PC-3 (cell line): ENCODE results near the gene DLGAP4. TPM values are rescaled to one million over a fixed set of nuclear protein-coding genes. Genes with fewer than 3 reads are reported as not detected.

Source experiments
- ATAC-seq: fragments of 200-7000 bp; cut with Tn5 transposase; 2 replicates; pipeline ENCODE4 v1.9.1; 2020; ENCODE audit warnings: mild to moderate bottlenecking, moderate library complexity
- BruUV-seq: library from RNA; stranded (reverse); fragments of 400-500 nt; replicated peaks from 2 replicates; lab custom pipeline; 2021; lab: Mats Ljungman, UMichigan
- CTCF ChIA-PET: fragments of 300-600 bp; sonication (Branson Sonifier 250); formaldehyde crosslinking; loops from one replicate; lab custom pipeline; 2022; ENCODE audit warnings: antibody characterized with exemption; lab: Charles Lee
- POLR2A ChIA-PET: fragments of 300-600 bp; sonication (Branson Sonifier 250); formaldehyde crosslinking; loops from one replicate; lab custom pipeline; 2022; ENCODE audit warnings: antibody characterized with exemption; ENCODE audit not compliant: unreplicated experiment; lab: Charles Lee
- DNase-seq: peaks from one replicate; pipeline ENCODE4 v3.0.0-alpha.2; 2015
- H2AFZ ChIP-seq: fragments of 300-600 bp; sonication (generic); 2 replicates; pipeline ENCODE4 v1.6.0; 2016; ENCODE audit warnings: antibody characterized with exemption, low read length
- H3F3A ChIP-seq: fragments of 300-600 bp; sonication (generic); one replicate; pipeline ENCODE4 v1.6.0; 2017; ENCODE audit warnings: antibody characterized with exemption, low read length, control low read depth, mild to moderate bottlenecking; ENCODE audit not compliant: unreplicated experiment
- H3K27ac ChIP-seq: fragments of 300-600 bp; sonication (generic); 2 replicates; pipeline ENCODE4 v1.5.1; 2016; ENCODE audit warnings: mild to moderate bottlenecking, low read length
- H3K27me3 ChIP-seq: fragments of 300-600 bp; sonication (generic); 2 replicates; pipeline ENCODE4 v1.6.1; 2016; ENCODE audit warnings: low read length, mixed read lengths
- H3K36me3 ChIP-seq: fragments of 300-600 bp; sonication (generic); 2 replicates; pipeline ENCODE4 v1.6.1; 2016; ENCODE audit warnings: low read depth, mixed run types, low read length, mixed read lengths
- H3K4me1 ChIP-seq: fragments of 300-600 bp; sonication (generic); 2 replicates; pipeline ENCODE4 v1.5.1; 2016; ENCODE audit warnings: low read length; ENCODE audit not compliant: insufficient read depth
- H3K4me2 ChIP-seq: fragments of 300-600 bp; sonication (generic); 2 replicates; pipeline ENCODE4 v1.6.0; 2016; ENCODE audit warnings: low read length
- H3K4me3 ChIP-seq: fragments of 300-600 bp; sonication (generic); 2 replicates; pipeline ENCODE4 v1.5.1; 2016; ENCODE audit warnings: mild to moderate bottlenecking, low read length, mixed read lengths
- H3K79me2 ChIP-seq: fragments of 300-600 bp; sonication (generic); 2 replicates; pipeline ENCODE4 v1.6.1; 2017; ENCODE audit warnings: low read length, mixed read lengths
- H3K9ac ChIP-seq: fragments of 300-600 bp; sonication (generic); 2 replicates; pipeline ENCODE4 v1.6.0; 2016; ENCODE audit warnings: mild to moderate bottlenecking, low read length
- H3K9me2 ChIP-seq: fragments of 300-600 bp; sonication (generic); replicated peaks from 2 replicates; pipeline ENCODE4 v1.6.1; 2016; ENCODE audit warnings: mixed run types, low read length, mixed read lengths
- H3K9me3 ChIP-seq: fragments of 300-600 bp; sonication (generic); 2 replicates; pipeline ENCODE4 v1.6.1; 2016; ENCODE audit warnings: low read length, mixed read lengths
- H4K20me1 ChIP-seq: fragments of 300-600 bp; sonication (generic); 2 replicates; pipeline ENCODE4 v1.6.1; 2016; ENCODE audit warnings: low read length, mixed read lengths
- EZH2 ChIP-seq: fragments of 300-600 bp; sonication (generic); IDR thresholded peaks from one replicate; pipeline ENCODE4 v1.6.1; 2017; ENCODE audit warnings: antibody characterized with exemption, mild to moderate bottlenecking, low read length; ENCODE audit not compliant: unreplicated experiment
- EZH2phosphoT487 ChIP-seq: fragments of 300-600 bp; sonication (generic); IDR thresholded peaks from 2 replicates; pipeline ENCODE4 v1.6.1; 2018; ENCODE audit warnings: mild to moderate bottlenecking, antibody characterized with exemption, low read length, borderline replicate concordance
- intact Hi-C: fragments of 100-400 bp; cut with micrococcal nuclease; formaldehyde crosslinking; loops from 2 replicates; pipeline ENCODE4 v1.9.0; 2023
- total RNA-seq: library from RNA; depleted of rRNA; stranded (reverse); fragments of >200 nt; gene quantifications from 2 replicates; pipeline ENCODE4 v1.2.3, GENCODE V29; 2014
- TF ChIP-seq, protein P1 (sequence below): fragments of 300-600 bp; sonication (generic); conservative IDR thresholded peaks from 2 replicates; pipeline ENCODE4 v1.5.1; 2017; ENCODE audit warnings: antibody characterized with exemption, low read depth, mild to moderate bottlenecking, low read length

DLGAP4 gene
- total RNA-seq, 1 experiment from 2014 or later: 21.0 TPM

DNA sequence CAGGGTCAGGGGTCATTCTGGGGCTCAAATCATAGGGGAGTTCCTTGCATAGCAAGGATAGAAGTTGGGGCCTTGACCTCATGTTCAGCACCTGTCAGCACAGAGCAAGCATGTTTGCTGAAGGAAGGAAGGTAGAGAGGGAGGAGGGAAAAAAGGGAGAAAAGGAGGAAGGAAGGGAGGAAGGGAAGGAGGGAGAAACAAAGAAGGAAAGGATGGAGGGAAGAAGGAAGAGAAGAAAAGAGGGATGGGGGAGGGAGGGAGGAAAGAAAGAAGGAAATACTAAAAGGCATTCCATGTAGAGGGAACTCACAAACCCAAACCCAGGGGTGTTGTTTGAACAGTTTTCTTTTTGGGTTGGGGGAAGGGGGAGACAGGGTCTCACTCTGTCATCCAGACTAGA is 80.1 kb downstream of the DLGAP4 start:
- POLR2A ChIA-PET: no interaction called here
- Histone ChIP-seq H2AFZ (no peak overlapping the region), H4K20me1 (no peaks in the 10 kb centered on the region), H3K9me2 (no peaks in the 10 kb centered on the region), H3K4me2 (no peak overlapping the region), H3K79me2 (no peaks in the 10 kb centered on the region), H3K9me3 (no peaks in the 10 kb centered on the region), H3F3A (no peaks in the 10 kb centered on the region), H3K27ac (no peak overlapping the region), H3K9ac (no peak overlapping the region), H3K4me1 (no peaks in the 10 kb centered on the region), H3K4me3 (no peak overlapping the region), H3K36me3 (no peaks in the 10 kb centered on the region), H3K27me3 (peaks cover 30% of the 10 kb centered on the region)
- ATAC-seq (no peak), DNase-seq (no peak)
- TF ChIP-seq EZH2phosphoT487 (no peak), EZH2 (no peak)
- TF ChIP-seq, protein P1, sequence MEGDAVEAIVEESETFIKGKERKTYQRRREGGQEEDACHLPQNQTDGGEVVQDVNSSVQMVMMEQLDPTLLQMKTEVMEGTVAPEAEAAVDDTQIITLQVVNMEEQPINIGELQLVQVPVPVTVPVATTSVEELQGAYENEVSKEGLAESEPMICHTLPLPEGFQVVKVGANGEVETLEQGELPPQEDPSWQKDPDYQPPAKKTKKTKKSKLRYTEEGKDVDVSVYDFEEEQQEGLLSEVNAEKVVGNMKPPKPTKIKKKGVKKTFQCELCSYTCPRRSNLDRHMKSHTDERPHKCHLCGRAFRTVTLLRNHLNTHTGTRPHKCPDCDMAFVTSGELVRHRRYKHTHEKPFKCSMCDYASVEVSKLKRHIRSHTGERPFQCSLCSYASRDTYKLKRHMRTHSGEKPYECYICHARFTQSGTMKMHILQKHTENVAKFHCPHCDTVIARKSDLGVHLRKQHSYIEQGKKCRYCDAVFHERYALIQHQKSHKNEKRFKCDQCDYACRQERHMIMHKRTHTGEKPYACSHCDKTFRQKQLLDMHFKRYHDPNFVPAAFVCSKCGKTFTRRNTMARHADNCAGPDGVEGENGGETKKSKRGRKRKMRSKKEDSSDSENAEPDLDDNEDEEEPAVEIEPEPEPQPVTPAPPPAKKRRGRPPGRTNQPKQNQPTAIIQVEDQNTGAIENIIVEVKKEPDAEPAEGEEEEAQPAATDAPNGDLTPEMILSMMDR: no peak
- intact Hi-C loops: no loop called here
- CTCF ChIA-PET: no interaction called here
- no TSS peak for BruUV-seq

- H3K36me3 ChIP-seq: no peaks in the 10 kb centered on the region
- H3K4me3 ChIP-seq: no peak overlapping the region
- CTCF ChIA-PET: no interaction called here
- no peaks in the 10 kb centered on the region for H3K9me3 ChIP-seq
- no peak overlapping the region for H3K4me2 ChIP-seq
- TF ChIP-seq, protein P1: no peak
- TF ChIP-seq EZH2phosphoT487: no peak
- TF ChIP-seq EZH2: no peak
- DNase-seq: no peak
- intact Hi-C loops: no loop called here
- no peaks in the 10 kb centered on the region for H3F3A ChIP-seq
- no peak overlapping the region for H2AFZ ChIP-seq
- H3K27me3 ChIP-seq: peaks cover 33% of the 10 kb centered on the region
- BruUV-seq: no TSS peak
- H3K9me2 ChIP-seq: no peaks in the 10 kb centered on the region
- no peaks in the 10 kb centered on the region for H3K79me2 ChIP-seq
- no peaks in the 10 kb centered on the region for H4K20me1 ChIP-seq
- H3K4me1 ChIP-seq: no peaks in the 10 kb centered on the region
- no peak overlapping the region for H3K9ac ChIP-seq
- POLR2A ChIA-PET: no interaction called here
- no peak overlapping the region for H3K27ac ChIP-seq
- no peak for ATAC-seq
Measured at GRCh38 chr20:36390269-36390668, 84.1 kb downstream of the DLGAP4 start.

- Histone ChIP-seq H3K9me2 (no peaks in the 10 kb centered on the region), H3K4me3 (no peak overlapping the region), H3K27ac (no peak overlapping the region), H3K27me3 (peaks cover 33% of the 10 kb centered on the region), H3K36me3 (no peaks in the 10 kb centered on the region), H3K9ac (no peak overlapping the region), H3F3A (no peaks in the 10 kb centered on the region), H3K4me2 (no peak overlapping the region), H3K4me1 (no peaks in the 10 kb centered on the region), H3K9me3 (no peaks in the 10 kb centered on the region), H3K79me2 (no peaks in the 10 kb centered on the region), H2AFZ (no peak overlapping the region), H4K20me1 (no peaks in the 10 kb centered on the region)
- TF ChIP-seq, protein P1: no peak
- no peak for TF ChIP-seq EZH2phosphoT487
- TF ChIP-seq EZH2: no peak
- ChIA-PET POLR2A (no interaction called here), CTCF (interaction anchor here (0.6 kb wide), 1 partner anchor 135 kb away, joined by 4 read pairs; no protein-coding TSS in a partner anchor)
- no peak for ATAC-seq
- intact Hi-C loops: no loop called here
- no TSS peak for BruUV-seq
- no peak for DNase-seq
Measured at GRCh38 chr20:36390719-36391415, 84.7 kb downstream of the DLGAP4 start.
